GM18907 (cell line): ENCODE data around the gene C1QTNF1.

Experiments
- ATAC-seq: cut with Tn5 transposase; IDR thresholded peaks from one replicate; pipeline ENCODE4 v1.9.1; 2021; ENCODE audit warnings: mild to moderate bottlenecking, moderate library complexity; ENCODE audit not compliant: unreplicated experiment

C1QTNF1 gene

GRCh38 chr17:79078476-79079190 lies 54.7 kb downstream of the C1QTNF1 start:
- no peak for ATAC-seq

GRCh38 chr17:79079421-79080200 lies 55.6 kb downstream of the C1QTNF1 start:
- no peak for ATAC-seq

GRCh38 chr17:79080349-79080748 lies 56.4 kb downstream of the C1QTNF1 start:
- no peak for ATAC-seq

GRCh38 chr17:79080761-79081290 lies 56.9 kb downstream of the C1QTNF1 start:
- no peak for ATAC-seq

- ATAC-seq: no peak
Measured at GRCh38 chr17:79081571-79082276, 57.8 kb downstream of the C1QTNF1 start.

GRCh38 chr17:79082311-79083190 lies 58.6 kb downstream of the C1QTNF1 start:
- ATAC-seq: no peak

GRCh38 chr17:79083191-79083971 lies 59.4 kb downstream of the C1QTNF1 start:
- ATAC-seq: no peak

GRCh38 chr17:79084291-79085153 lies 60.6 kb downstream of the C1QTNF1 start:
- ATAC-seq: no peak

GRCh38 chr17:79085154-79085920 lies 61.4 kb downstream of the C1QTNF1 start:
- no peak for ATAC-seq

GRCh38 chr17:79085921-79086551 lies 62.1 kb downstream of the C1QTNF1 start:
- ATAC-seq: no peak

- no peak for ATAC-seq
Measured at GRCh38 chr17:79086609-79087427, 62.8 kb downstream of the C1QTNF1 start.

- no peak for ATAC-seq
Measured at GRCh38 chr17:79087428-79088143, 63.6 kb downstream of the C1QTNF1 start.

- no peak for ATAC-seq
Measured at GRCh38 chr17:79088247-79088996, 64.5 kb downstream of the C1QTNF1 start.

GRCh38 chr17:79088997-79089328 lies 65.0 kb downstream of the C1QTNF1 start:
- no peak for ATAC-seq

- no peak for ATAC-seq
Measured at GRCh38 chr17:79089720-79090442, 65.9 kb downstream of the C1QTNF1 start.
